Transverse colon (tissue), 4 donors: ENCODE data around the gene RUSC1. TPM values are rescaled to one million over a fixed set of nuclear protein-coding genes. Genes with fewer than 3 reads are reported as not detected.
A peak's percentile ranks its signal among the peaks of the same experiment; 100 is the strongest.

ENCODE experiments used
- DNase-seq: peaks from one replicate; pipeline ENCODE4 v3.0.0-alpha.2; 2019
- H3K27ac ChIP-seq, 4 donors: fragments of 200-600 bp; sonication (generic); 2 replicates each; pipeline ENCODE4 v1.5.1; 2016 to 2018; ENCODE audit warnings: inconsistent platforms in 4 of 4
- H3K27me3 ChIP-seq: fragments of 200-600 bp; sonication (generic); 2 replicates; pipeline ENCODE4 v1.5.1; 2017; ENCODE audit warnings: inconsistent platforms
- H3K36me3 ChIP-seq, 4 donors: fragments of 200-600 bp; sonication (generic); 2 replicates each; pipeline ENCODE4 v1.5.1; 2017 to 2019; ENCODE audit warnings: inconsistent platforms in 4 of 4
- H3K4me1 ChIP-seq, 4 donors: fragments of 200-600 bp; sonication (generic); 2 replicates each; pipeline ENCODE4 v1.5.1; 2017 to 2020; ENCODE audit warnings: inconsistent platforms in 4 of 4
- H3K4me3 ChIP-seq, 4 donors: fragments of 200-600 bp; sonication (generic); 1 replicate in 1 of 4; 2 replicates in 3 of 4; pipeline versions ENCODE4 v1.5.1 to v1.6.1; 2017 to 2019; ENCODE audit warnings: inconsistent platforms in 4 of 4
- H3K9me3 ChIP-seq, 2 donors: fragments of 200-600 bp; sonication (generic); 2 replicates each; pipeline ENCODE4 v1.5.1; 2017 to 2019; ENCODE audit warnings: inconsistent platforms in 2 of 2
- EP300 ChIP-seq: sonication (generic); formaldehyde crosslinking; IDR thresholded peaks from one replicate; pipeline ENCODE4 v1.6.1; 2017; ENCODE audit warnings: antibody characterized with exemption, low read depth
- POLR2A ChIP-seq: fragments of 450-650 bp; IDR thresholded peaks from one replicate; pipeline ENCODE4 v1.6.1; 2016; ENCODE audit warnings: antibody characterized with exemption, mild to moderate bottlenecking, moderate library complexity
- POLR2AphosphoS5 ChIP-seq, 3 donors: sonication (generic); formaldehyde crosslinking; IDR thresholded peaks; one replicate each; pipeline ENCODE4 v1.6.1; 2016; ENCODE audit warnings: antibody characterized with exemption in 3 of 3
- WGBS, 2 donors: methylation state at CpG; one replicate each; pipeline ENCODE4 v1.1.5; 2018; ENCODE audit warnings: low coverage in 1 of 2; 5-methylcytosine and 5-hydroxymethylcytosine counted together
- in situ Hi-C, 4 donors: fragments of 200-750 bp; cut with MboI; loops; one replicate each; pipeline versions ENCODE4 v1.15.0 to v1.15.1; 2017; ENCODE audit warnings: low sequenced_read_pairs in 3 of 4, low pct_ligation_motif_present in 1 of 4, low pct_unique_long_range_greater_than_20kb in 1 of 4
- intact Hi-C: fragments of 100-400 bp; cut with DNase I; formaldehyde crosslinking; loops from one replicate; pipeline ENCODE4 v1.15.1; 2023; ENCODE audit warnings: low total_unique reads
- total RNA-seq, 4 donors: library from RNA; depleted of rRNA; stranded (reverse); fragments of >200 nt; gene quantifications; one replicate each; pipeline ENCODE4 v1.1.0, GENCODE V29; 2016
- TF ChIP-seq, protein P1 (sequence below), 5 experiments: fragments of 200-600 bp in 3 of 5; fragments of 450-650 bp in 2 of 5; sonication (generic) in 3 of 5; IDR thresholded peaks; 1 replicate in 2 of 5; 2 replicates in 3 of 5; pipeline ENCODE4 v1.5.1; 2016 to 2017; ENCODE audit warnings: antibody characterized with exemption in 5 of 5, inconsistent platforms in 3 of 5, mild to moderate bottlenecking in 2 of 5, moderate library complexity in 1 of 5

Gene RUSC1
- total RNA-seq, 4 donors from 2014 or later = 43.4 to 121 (median 65.5) TPM

DNA sequence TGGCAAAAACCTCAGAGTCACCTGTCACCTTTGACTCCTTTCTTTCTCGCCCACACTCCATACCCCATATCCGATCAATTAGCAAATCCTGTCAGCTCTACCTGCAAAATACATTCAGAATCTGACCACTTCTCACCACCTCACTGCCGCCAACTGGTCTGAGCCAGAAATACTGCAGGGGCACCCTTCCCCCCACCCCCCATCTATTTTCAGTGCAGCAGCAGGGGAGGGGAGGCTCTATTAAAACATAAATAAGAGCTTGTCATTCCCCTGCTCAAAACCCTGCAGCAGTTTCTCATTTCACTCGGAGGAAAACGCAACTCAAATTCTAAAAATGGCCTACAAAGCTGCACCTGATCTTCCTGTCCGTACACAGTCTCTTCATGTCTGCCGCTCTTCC is 23.3 kb upstream of the RUSC1 start:
- no peak overlapping the region for H3K4me3 ChIP-seq
- intact Hi-C loops (no loop called here), in situ Hi-C loops (no loop called here)
- DNase-seq = no peak
- H3K9me3 ChIP-seq = no peaks in the 10 kb centered on the region
- H3K36me3 ChIP-seq = no peaks in the 10 kb centered on the region
- TF ChIP-seq POLR2A (no peak), EP300 (no peak), POLR2AphosphoS5 (IDR thresholded peaks at IDR 0.05) (no peak)
- TF ChIP-seq, protein P1, sequence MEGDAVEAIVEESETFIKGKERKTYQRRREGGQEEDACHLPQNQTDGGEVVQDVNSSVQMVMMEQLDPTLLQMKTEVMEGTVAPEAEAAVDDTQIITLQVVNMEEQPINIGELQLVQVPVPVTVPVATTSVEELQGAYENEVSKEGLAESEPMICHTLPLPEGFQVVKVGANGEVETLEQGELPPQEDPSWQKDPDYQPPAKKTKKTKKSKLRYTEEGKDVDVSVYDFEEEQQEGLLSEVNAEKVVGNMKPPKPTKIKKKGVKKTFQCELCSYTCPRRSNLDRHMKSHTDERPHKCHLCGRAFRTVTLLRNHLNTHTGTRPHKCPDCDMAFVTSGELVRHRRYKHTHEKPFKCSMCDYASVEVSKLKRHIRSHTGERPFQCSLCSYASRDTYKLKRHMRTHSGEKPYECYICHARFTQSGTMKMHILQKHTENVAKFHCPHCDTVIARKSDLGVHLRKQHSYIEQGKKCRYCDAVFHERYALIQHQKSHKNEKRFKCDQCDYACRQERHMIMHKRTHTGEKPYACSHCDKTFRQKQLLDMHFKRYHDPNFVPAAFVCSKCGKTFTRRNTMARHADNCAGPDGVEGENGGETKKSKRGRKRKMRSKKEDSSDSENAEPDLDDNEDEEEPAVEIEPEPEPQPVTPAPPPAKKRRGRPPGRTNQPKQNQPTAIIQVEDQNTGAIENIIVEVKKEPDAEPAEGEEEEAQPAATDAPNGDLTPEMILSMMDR (IDR thresholded peaks at IDR 0.05) = no peak
- peaks cover 0 to 6% (median 5%) of the 10 kb centered on the region in 4 donors for H3K4me1 ChIP-seq
- peaks cover 33% of the 10 kb centered on the region for H3K27me3 ChIP-seq
- H3K27ac ChIP-seq = no peak overlapping the region
- WGBS, 2 donors = 70 to 73% methylated on average over 4 to 7 of the region's 7 CpGs

- in situ Hi-C loops = no loop called here
- Histone ChIP-seq H3K36me3 (no peaks in the 10 kb centered on the region), H3K4me3 (no peak overlapping the region)
Measured at GRCh38 chr1:155300024-155300423, 20.7 kb upstream of the RUSC1 start.

GRCh38 chr1:155300553-155301329 is 20.0 kb upstream of the RUSC1 start:
- Histone ChIP-seq H3K4me1 (peaks cover 0 to 10% (median 3%) of the 10 kb centered on the region in 4 donors), H3K27me3 (peaks cover 12% of the 10 kb centered on the region), H3K9me3 (no peaks in the 10 kb centered on the region), H3K4me3 (no peak overlapping the region), H3K36me3 (no peaks in the 10 kb centered on the region), H3K27ac (no peak overlapping the region)
- intact Hi-C loops (no loop called here), in situ Hi-C loops (no loop called here)
- DNase-seq = peak; percentile 43
- TF ChIP-seq, protein P1 (IDR thresholded peaks at IDR 0.05) = peak in 1 of 5 experiments; percentile 14
- TF ChIP-seq POLR2A = no peak
- 77 to 79% methylated on average over 5 to 9 of the region's 9 CpGs for WGBS, 2 donors

More at GRCh38 chr1:155300024-155300423, 20.7 kb upstream of the RUSC1 start:
- no peak for DNase-seq
- Histone ChIP-seq H3K27ac (no peak overlapping the region), H3K27me3 (peaks cover 20% of the 10 kb centered on the region), H3K9me3 (no peaks in the 10 kb centered on the region), H3K4me1 (peaks cover 0 to 10% (median 5%) of the 10 kb centered on the region in 4 donors)
- WGBS, 2 donors = 93 to 100% methylated on average over 1 to 8 of the region's 8 CpGs
- intact Hi-C loops = no loop called here
- no peak for TF ChIP-seq EP300

- no peak within 1 kb of the TSS for H3K27ac ChIP-seq
- WGBS, 2 donors = 89 to 91% methylated on average over 4 to 5 of the region's 5 CpGs
- in situ Hi-C loops = no loop called here
- H3K9me3 ChIP-seq = no peaks in the 10 kb centered on the region
- H3K4me1 ChIP-seq = peaks cover 0 to 14% (median 3%) of the 10 kb centered on the region in 4 donors
- intact Hi-C loops = no loop called here
- no peak for DNase-seq
- no peak within 1 kb of the TSS for H3K4me3 ChIP-seq
- TF ChIP-seq POLR2A = no peak
- TF ChIP-seq EP300 = no peak
- no peak for TF ChIP-seq POLR2AphosphoS5 (IDR thresholded peaks at IDR 0.05)
- TF ChIP-seq, protein P1 (IDR thresholded peaks at IDR 0.05) = no peak
- H3K36me3 ChIP-seq = no peaks in the 10 kb centered on the region
- H3K27me3 ChIP-seq = peaks cover 6% of the 10 kb centered on the region
Measured at GRCh38 chr1:155301342-155301841, 19.3 kb upstream of the RUSC1 start, which contains the start of gene PKLR. Gene PKLR, minus strand, starts transcription at chr1:155301438. Its CDS starts 43 bp downstream, at chr1:155301395.
